KOPT-K1 (cell line): ENCODE measurements around the gene FRMD4A.
"Not testable (repeated sequence)": the region's sequence is repeated elsewhere in the genome, so short reads cannot be mapped to it uniquely, and the experiment has no call there.

ENCODE experiments used
- H3K27ac ChIP-seq: fragments of 200-600 bp; sonication (generic); 2 replicates; pipeline ENCODE4 v1.5.1; 2016; ENCODE audit warnings: antibody characterized with exemption, mild to moderate bottlenecking, low read depth, low read length; ENCODE audit not compliant: poor library complexity, severe bottlenecking
- H3K36me3 ChIP-seq: fragments of 200-600 bp; sonication (generic); 2 replicates; pipeline ENCODE4 v1.5.1; 2017; ENCODE audit warnings: antibody characterized with exemption, mild to moderate bottlenecking, low read length, moderate library complexity; ENCODE audit not compliant: insufficient read depth
- H3K9me3 ChIP-seq: fragments of 200-600 bp; sonication (generic); 2 replicates; pipeline ENCODE4 v1.5.1; 2017; ENCODE audit warnings: antibody characterized with exemption, low read length, mild to moderate bottlenecking; ENCODE audit not compliant: insufficient read depth, poor library complexity, severe bottlenecking

The FRMD4A gene

DNA sequence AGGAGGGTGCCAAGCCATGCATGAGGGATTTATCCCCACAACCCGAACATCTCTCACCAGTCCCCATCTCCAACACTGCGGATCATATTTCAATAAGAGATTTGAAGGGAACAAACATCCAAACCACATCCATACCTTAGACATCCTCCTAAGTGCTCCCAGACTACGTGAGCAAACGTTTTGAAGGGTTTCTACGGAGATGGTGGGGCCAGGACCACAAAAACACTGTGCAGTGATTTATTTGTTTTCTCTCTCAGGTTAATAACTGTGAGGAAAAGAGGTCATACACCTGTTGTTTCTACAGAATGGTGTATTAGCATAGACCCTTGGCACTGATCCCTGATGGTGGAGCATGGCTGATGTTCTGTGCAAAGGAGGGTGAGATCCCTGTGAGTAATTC is 277.8 kb downstream of the FRMD4A start:
- no peak overlapping the region for H3K27ac ChIP-seq
- H3K36me3 ChIP-seq, result no peaks in the 10 kb centered on the region
- H3K9me3 ChIP-seq, result no peaks in the 10 kb centered on the region

- Histone ChIP-seq H3K9me3 (no peaks in the 10 kb centered on the region), H3K36me3 (no peaks in the 10 kb centered on the region), H3K27ac (no peak overlapping the region)
Observed at GRCh38 chr10:14050598-14050997, 280.1 kb downstream of the FRMD4A start.

DNA sequence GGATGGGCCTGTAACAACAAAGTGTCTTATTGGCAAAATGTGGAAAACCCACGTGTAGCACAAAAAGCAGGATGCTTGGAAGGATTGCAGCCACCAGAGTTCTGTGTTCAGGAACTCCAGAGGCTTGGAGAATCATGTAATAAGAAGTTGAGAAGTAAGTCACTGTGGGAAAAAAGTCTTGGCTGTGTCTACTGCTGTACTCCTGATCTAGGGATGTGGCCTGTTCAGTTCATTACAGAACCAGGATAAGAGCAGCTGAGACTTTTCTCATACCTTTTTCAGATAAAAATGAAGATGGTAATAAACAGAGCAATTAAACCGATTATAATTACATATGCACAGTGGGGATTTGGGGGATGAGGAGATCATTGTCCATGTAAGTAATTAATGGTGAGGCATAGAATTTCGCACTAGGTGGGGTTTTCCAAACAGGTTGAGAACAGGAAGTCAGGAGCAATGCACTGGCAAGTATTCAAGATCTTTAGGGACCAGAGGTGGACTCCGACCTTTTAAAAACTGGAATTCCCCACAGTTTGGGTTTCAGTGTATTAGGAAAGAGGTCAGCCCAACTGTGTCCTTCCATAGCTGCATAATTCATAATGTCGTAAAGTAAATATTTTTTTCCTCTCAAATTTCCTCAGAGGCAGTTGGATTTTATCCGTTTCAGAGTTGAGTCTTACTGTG is 281.7 kb downstream of the FRMD4A start:
- Histone ChIP-seq H3K36me3 (no peaks in the 10 kb centered on the region), H3K27ac (no peak overlapping the region), H3K9me3 (no peaks in the 10 kb centered on the region)

DNA sequence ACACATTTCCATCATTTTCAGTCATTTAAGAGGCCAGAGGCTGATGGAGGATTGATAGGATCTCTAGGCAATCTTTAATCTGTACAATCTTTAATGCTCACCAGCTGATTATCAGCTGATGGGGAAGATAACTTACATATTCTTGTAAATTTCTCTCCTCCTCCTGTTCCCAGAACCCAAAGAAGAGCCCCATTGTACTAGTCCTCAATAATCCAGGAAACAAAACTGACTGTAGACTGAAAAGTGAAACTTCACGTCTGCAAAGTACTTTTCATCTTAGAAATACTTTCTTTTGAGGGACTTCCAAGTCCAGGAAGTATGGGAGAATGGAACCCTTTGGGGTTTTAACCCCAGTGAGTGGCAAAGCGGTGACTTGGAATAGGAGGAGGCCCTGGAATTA is 283.3 kb downstream of the FRMD4A start:
- no peak overlapping the region for H3K27ac ChIP-seq
- no peaks in the 10 kb centered on the region for H3K36me3 ChIP-seq
- H3K9me3 ChIP-seq, result no peaks in the 10 kb centered on the region

DNA sequence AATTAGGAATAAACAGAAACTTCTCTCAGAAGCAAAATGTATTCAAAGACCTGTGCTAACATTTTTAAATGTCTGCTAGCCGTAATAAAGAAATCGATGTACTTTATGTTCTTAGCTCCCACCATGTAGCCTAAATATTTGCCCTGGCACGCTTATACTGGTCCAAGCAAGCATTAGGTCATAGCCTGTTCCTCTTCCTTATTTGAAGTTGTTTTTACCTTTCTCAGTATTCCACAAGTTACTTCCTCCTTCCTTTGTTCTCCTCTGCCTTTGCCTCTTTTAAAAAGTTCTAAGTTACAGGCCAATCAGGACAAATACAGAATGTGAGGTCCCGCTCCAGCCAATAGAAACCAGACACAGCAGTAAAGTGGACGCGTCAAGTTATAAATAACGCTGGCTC is 288.7 kb downstream of the FRMD4A start:
- not testable (repeated sequence) for H3K9me3 ChIP-seq, H3K36me3 ChIP-seq, H3K27ac ChIP-seq

DNA sequence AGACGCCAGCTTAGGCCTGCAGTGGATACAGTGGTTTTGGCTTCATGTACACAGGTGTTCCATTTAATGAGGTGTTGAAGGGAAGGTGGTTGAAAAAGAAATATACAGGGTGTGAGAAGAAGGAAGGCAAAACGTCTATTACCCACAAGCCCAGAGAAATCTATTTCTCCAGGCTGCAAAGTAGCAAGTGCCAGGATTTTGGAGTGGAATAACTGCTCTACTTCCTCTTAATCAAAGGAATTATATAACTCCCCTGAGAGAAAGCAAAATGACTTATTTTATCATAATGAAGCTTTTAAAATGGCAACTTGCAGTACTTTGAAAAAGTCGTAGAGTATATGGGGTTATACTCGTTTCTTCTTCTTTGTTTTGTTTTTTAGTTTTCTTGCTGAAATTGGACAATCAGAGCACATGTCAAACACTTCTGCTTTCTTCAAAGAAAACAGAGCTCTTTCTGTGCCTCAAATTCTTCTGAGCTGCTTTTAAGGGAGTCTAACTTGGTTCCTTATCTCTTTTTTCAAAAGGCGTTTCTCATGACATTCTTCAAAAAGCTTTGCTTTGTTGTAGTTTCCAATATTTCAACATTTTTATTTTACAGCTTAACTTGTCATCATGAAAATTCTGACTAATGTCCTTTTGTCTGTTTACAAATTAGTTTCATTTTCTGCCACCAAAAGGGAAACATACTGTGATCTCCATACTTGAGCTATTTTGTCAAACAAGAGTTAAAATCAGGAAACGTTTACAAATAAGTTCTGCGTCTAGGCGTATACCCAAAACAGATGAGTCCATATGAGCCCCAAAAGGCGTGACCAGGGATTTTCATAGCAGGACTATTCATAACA is 289.7 kb downstream of the FRMD4A start:
- H3K36me3 ChIP-seq, result no peaks in the 10 kb centered on the region
- no peaks in the 10 kb centered on the region for H3K9me3 ChIP-seq
- no peak overlapping the region for H3K27ac ChIP-seq

DNA sequence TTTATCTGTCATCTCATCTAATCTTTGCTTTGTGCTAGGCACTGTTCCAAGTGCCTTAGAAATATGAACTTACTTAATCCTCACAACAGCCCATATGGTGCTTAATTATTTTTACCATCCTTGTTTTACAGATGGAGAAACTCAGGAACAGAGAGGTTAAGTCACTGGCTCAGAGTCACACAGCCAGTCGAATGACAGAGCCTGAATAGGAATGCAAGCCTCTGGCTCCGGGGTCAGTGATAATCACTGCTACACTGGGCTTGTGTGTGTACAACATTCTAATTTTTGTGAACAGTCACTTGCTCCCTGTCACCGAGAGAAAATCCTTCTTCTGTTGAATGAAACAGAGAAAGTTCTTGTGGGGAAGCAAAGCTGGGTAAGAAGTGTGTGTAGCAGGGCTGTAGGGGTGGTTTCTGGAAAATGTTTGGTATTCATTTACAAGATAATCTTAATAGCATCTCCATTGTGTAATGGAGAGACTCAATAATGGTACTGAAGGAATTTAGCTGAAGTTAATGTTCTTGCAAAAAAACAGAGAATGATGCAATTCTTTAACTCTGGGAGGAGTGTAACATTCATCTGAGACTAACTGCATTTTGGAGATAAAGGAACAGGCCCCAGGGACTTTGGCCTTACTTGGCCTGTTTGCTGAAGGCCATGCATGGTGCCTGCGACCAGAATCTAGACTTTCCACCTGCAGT is 290.6 kb downstream of the FRMD4A start:
- Histone ChIP-seq H3K9me3 (no peaks in the 10 kb centered on the region), H3K36me3 (no peaks in the 10 kb centered on the region), H3K27ac (no peak overlapping the region)

DNA sequence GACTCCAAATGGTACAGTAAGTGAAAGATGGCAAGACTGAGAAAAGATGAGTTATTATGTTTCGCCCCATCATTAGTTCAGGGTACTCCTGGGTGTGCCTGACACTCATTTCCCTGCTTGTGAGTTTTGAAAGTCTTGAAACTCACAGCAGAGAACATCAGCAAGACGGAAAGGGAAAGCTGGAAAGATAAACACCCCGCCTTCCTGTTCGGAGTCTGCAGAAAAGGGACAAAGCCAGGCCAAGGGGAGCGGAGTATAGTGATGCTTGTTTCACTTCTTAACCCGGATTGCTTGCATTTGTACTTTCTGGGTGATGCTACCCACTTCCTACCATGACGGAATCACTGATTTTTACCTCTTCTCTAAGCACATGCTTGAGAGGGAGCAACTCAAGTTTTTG is 294.5 kb downstream of the FRMD4A start:
- H3K27ac ChIP-seq, result no peak overlapping the region
- H3K36me3 ChIP-seq, result no peaks in the 10 kb centered on the region
- H3K9me3 ChIP-seq, result no peaks in the 10 kb centered on the region

DNA sequence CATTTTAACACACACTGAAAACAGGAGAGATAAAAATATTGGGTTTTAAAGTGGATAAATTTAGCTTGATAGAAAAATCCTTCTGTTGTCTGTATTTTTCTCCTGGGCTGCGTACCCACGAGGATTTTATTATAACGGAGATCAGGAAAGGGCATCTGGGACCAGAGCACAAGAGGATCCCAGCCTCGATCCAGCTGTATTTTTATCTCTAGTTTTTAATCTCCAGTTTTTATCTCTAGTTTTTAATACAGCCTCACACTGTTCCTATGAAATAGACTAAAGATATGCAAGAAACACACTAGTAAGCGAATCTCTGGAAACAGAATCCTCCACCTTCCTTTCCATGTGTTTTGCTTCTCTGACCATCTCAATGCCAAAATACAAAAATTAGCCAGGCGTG is 295.2 kb downstream of the FRMD4A start:
- Histone ChIP-seq H3K36me3 (no peaks in the 10 kb centered on the region), H3K9me3 (no peaks in the 10 kb centered on the region), H3K27ac (no peak overlapping the region)

DNA sequence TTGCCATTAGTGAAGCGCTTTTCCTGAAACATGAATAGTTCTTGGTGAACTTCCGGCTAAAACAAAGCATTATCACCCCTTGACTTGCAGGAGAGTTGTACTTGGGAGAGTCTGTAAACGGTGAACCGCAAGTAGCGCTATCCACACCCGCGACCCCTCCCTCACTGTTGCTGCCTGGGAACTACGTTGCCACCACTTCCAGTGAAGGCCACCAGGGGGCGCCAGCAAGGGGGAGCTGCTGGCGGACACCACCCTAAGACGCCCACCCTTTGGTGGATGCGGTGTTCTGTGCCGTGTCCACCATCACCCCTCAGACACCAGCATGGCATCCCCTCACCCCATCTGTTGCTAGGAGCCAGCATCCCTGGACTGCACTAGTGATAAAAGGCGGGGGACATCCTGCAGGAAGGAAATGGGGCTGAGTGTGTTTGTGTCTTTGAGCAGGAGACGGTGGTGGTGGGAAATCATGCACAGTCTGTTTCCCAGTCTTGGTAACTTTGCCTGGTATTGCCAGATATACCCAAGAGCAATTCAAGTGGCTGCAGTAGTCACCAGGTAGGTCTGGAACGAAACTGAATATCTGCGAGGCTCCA is 298.2 kb downstream of the FRMD4A start:
- H3K36me3 ChIP-seq, result no peaks in the 10 kb centered on the region
- H3K9me3 ChIP-seq, result no peaks in the 10 kb centered on the region
- H3K27ac ChIP-seq, result no peak overlapping the region

GRCh38 chr10:14026325-14026724 is 304.4 kb downstream of the FRMD4A start:
- no peaks in the 10 kb centered on the region for H3K9me3 ChIP-seq
- no peak overlapping the region for H3K27ac ChIP-seq
- H3K36me3 ChIP-seq, result no peaks in the 10 kb centered on the region

- Histone ChIP-seq H3K36me3 (no peaks in the 10 kb centered on the region), H3K27ac (no peak overlapping the region), H3K9me3 (no peaks in the 10 kb centered on the region)
Observed at GRCh38 chr10:14025283-14026189, 305.2 kb downstream of the FRMD4A start.

DNA sequence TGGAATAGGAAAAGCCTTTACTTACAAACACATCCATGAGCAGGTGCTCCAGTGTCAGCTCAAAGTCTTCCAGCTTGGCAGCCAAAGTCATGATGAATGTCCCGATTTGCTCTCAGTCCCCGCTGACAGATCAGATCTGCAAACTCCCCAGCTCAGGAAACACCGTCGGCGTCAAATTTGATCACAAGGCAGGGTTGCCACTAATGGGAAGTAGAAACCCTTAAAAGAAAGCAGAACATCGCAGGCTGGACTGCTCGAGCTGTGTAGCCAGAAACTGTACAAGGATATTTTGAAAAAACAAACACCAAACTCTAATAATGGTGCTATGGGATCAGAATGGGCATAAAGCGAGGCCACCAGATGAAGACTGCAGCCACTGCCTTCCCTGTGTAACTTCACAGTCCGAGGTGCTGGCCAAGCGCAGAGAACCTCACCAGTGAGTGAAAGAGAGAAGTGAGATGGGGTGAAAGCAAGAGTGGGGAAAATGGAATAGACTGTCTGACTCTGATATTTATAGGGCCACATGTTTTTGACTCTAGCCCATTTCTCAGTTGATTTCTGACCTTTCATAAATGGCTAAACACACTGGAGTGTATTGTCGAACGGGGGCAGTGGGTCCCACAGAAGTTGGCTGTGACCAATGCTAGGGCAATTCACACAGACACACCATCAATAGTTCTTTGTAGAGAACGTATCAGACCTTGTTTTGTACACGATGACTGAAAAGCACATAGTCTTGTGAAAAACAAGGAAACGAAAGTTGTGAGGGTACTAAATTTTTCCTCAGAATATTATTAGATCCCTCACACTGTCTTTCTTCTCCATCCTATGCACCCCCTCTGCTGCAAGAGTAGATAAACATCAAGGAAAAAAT is 306.2 kb downstream of the FRMD4A start:
- no peak overlapping the region for H3K27ac ChIP-seq
- H3K9me3 ChIP-seq, result no peaks in the 10 kb centered on the region
- no peaks in the 10 kb centered on the region for H3K36me3 ChIP-seq
